DND-41 (cell line): ENCODE measurements around the gene TMPRSS9.
"Not testable (repeated sequence)": the region's sequence is repeated elsewhere in the genome, so short reads cannot be mapped to it uniquely, and the experiment has no call there.

Experiments
- EZH2 ChIP-seq: IDR thresholded peaks from 3 replicates; pipeline ENCODE4 v1.6.1; 2012; ENCODE audit warnings: borderline replicate concordance, low read depth, mild to moderate bottlenecking, moderate library complexity, low read length, inconsistent platforms; ENCODE audit not compliant: severe bottlenecking
- TF ChIP-seq, protein P1 (sequence below): IDR thresholded peaks from 2 replicates; pipeline ENCODE4 v1.5.1; 2012; ENCODE audit warnings: borderline replicate concordance, low read length, moderate library complexity, mild to moderate bottlenecking; ENCODE audit not compliant: poor library complexity, severe bottlenecking; ENCODE audit errors: extremely low read depth

GRCh38 chr19:2392899-2393298, 32.8 kb downstream of the TMPRSS9 start:
- TF ChIP-seq, protein P1, sequence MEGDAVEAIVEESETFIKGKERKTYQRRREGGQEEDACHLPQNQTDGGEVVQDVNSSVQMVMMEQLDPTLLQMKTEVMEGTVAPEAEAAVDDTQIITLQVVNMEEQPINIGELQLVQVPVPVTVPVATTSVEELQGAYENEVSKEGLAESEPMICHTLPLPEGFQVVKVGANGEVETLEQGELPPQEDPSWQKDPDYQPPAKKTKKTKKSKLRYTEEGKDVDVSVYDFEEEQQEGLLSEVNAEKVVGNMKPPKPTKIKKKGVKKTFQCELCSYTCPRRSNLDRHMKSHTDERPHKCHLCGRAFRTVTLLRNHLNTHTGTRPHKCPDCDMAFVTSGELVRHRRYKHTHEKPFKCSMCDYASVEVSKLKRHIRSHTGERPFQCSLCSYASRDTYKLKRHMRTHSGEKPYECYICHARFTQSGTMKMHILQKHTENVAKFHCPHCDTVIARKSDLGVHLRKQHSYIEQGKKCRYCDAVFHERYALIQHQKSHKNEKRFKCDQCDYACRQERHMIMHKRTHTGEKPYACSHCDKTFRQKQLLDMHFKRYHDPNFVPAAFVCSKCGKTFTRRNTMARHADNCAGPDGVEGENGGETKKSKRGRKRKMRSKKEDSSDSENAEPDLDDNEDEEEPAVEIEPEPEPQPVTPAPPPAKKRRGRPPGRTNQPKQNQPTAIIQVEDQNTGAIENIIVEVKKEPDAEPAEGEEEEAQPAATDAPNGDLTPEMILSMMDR, result not testable (repeated sequence)
- TF ChIP-seq EZH2, result not testable (repeated sequence)
